SK-N-SH (cell line): ENCODE results near the gene THEM4. TPM values are rescaled to one million over a fixed set of nuclear protein-coding genes. Genes with fewer than 3 reads are reported as not detected.

Source experiments
- CTCF ChIA-PET: fragments of 300-600, 350-600 bp; formaldehyde crosslinking; extraction: SDS; loops from one replicate; lab custom pipeline; 2021; lab: Yijun Ruan, JAX
- POLR2A ChIA-PET: fragments of 350-600 bp; sonication (Branson Sonifier 250); formaldehyde crosslinking; extraction: SDS; loops from one replicate; lab custom pipeline; 2020; ENCODE audit warnings: antibody characterized with exemption, inconsistent platforms; lab: Yijun Ruan, JAX
- DNase-seq: peaks from one replicate; pipeline ENCODE4 v3.0.0; 2012
- H2AFZ ChIP-seq: fragments of 200-600 bp; sonication (generic); 2 replicates; pipeline ENCODE4 v1.8.1; 2016; ENCODE audit warnings: antibody characterized with exemption, mild to moderate bottlenecking, low read depth
- H3F3A ChIP-seq: fragments of 200-600 bp; sonication (generic); replicated peaks from 2 replicates; pipeline ENCODE3; 2016; ENCODE audit warnings: antibody characterized with exemption, mild to moderate bottlenecking; ENCODE audit not compliant: insufficient read depth
- H3K27ac ChIP-seq, 2 experiments: fragments of 200-500 bp in 1 of 2; fragments of 200-600 bp in 1 of 2; sonication (Bioruptor generic) in 1 of 2; sonication (generic), shearing (Covaris generic) in 1 of 2; 2 replicates each; pipeline versions ENCODE4 v1.5.1 to v1.6.1; 2014 to 2016; ENCODE audit warnings: low read depth in 2 of 2, inconsistent platforms in 1 of 2, low read length in 1 of 2, mild to moderate bottlenecking in 1 of 2, mixed read lengths in 1 of 2
- H3K27me3 ChIP-seq: fragments of 200-600 bp; sonication (generic), shearing (Covaris generic); 2 replicates; pipeline ENCODE4 v1.6.1; 2016; ENCODE audit warnings: mixed run types; ENCODE audit not compliant: insufficient read depth
- H3K36me3 ChIP-seq, 2 experiments: fragments of 200-500 bp in 1 of 2; fragments of 200-600 bp in 1 of 2; sonication (Bioruptor generic) in 1 of 2; sonication (generic) in 1 of 2; replicated peaks in 1 of 2; 2 replicates each; pipeline versions ENCODE3 to v1.5.1; 2014 to 2016; ENCODE audit warnings: low read length in 1 of 2, mild to moderate bottlenecking in 1 of 2; ENCODE audit not compliant: insufficient read depth in 2 of 2, control insufficient read depth in 1 of 2
- H3K4me1 ChIP-seq, 2 experiments: fragments of 200-500 bp in 1 of 2; fragments of 200-600 bp in 1 of 2; sonication (Bioruptor generic) in 1 of 2; sonication (generic), shearing (Covaris generic) in 1 of 2; 2 replicates each; pipeline versions ENCODE4 v1.5.1 to v1.6.1; 2014 to 2016; ENCODE audit warnings: low read depth in 1 of 2, low read length in 1 of 2, mixed run types in 1 of 2; ENCODE audit not compliant: insufficient read depth in 2 of 2, control insufficient read depth in 1 of 2
- H3K4me2 ChIP-seq: fragments of 200-600 bp; sonication (generic), shearing (Covaris generic); 2 replicates; pipeline ENCODE4 v1.6.1; 2017; ENCODE audit warnings: mixed run types
- H3K4me3 ChIP-seq, 2 experiments: fragments of 200-500 bp in 1 of 2; fragments of 200-600 bp in 1 of 2; sonication (Bioruptor generic) in 1 of 2; sonication (generic), shearing (Covaris generic) in 1 of 2; 2 replicates each; pipeline versions ENCODE4 v1.5.1 to v1.8.1; 2014 to 2016; ENCODE audit warnings: low read depth in 2 of 2, inconsistent platforms in 1 of 2, low read length in 1 of 2, mild to moderate bottlenecking in 1 of 2, mixed read lengths in 1 of 2, moderate library complexity in 1 of 2
- H3K79me2 ChIP-seq: fragments of 200-600 bp; sonication (generic); 2 replicates; pipeline ENCODE4 v1.8.1; 2017; ENCODE audit warnings: mild to moderate bottlenecking; ENCODE audit not compliant: insufficient read depth
- H3K9ac ChIP-seq: fragments of 200-600 bp; sonication (generic); 2 replicates; pipeline ENCODE4 v1.6.1; 2017; ENCODE audit warnings: mixed run types
- H3K9me2 ChIP-seq: fragments of 200-600 bp; sonication (generic); 2 replicates; pipeline ENCODE4 v1.6.1; 2017; ENCODE audit warnings: mixed run types
- H3K9me3 ChIP-seq: fragments of 200-600 bp; sonication (generic); 2 replicates; pipeline ENCODE4 v1.6.1; 2017; ENCODE audit warnings: mixed run types, mild to moderate bottlenecking, moderate library complexity
- H4K20me1 ChIP-seq: fragments of 200-600 bp; sonication (generic); 2 replicates; pipeline ENCODE4 v1.6.1; 2017; ENCODE audit warnings: mild to moderate bottlenecking, mixed run types; ENCODE audit not compliant: insufficient read depth
- CHD2 ChIP-seq: fragments of 150-350 bp; IDR thresholded peaks from 2 replicates; pipeline ENCODE4 v1.6.1; 2018; ENCODE audit warnings: low read length; ENCODE audit not compliant: partially characterized antibody
- CTCF ChIP-seq: fragments of 200-600 bp; sonication (generic); IDR thresholded peaks from 2 replicates; pipeline ENCODE4 v1.6.1; 2017; ENCODE audit warnings: antibody characterized with exemption, mild to moderate bottlenecking, moderate library complexity
- EZH2phosphoT487 ChIP-seq: fragments of 200-600 bp; sonication (generic); IDR thresholded peaks from 2 replicates; pipeline ENCODE4 v1.6.1; 2017; ENCODE audit warnings: low read depth, mixed run types, mild to moderate bottlenecking, antibody characterized with exemption, moderate library complexity, borderline replicate concordance
- FOSL2 ChIP-seq: IDR thresholded peaks from 2 replicates; pipeline ENCODE4 v1.4.0; 2012; ENCODE audit warnings: low read depth, mild to moderate bottlenecking, moderate library complexity, borderline replicate concordance
- GATA2 ChIP-seq: sonication (generic); formaldehyde crosslinking; IDR thresholded peaks from 2 replicates; pipeline ENCODE4 v1.5.0; 2020; ENCODE audit warnings: mild to moderate bottlenecking, missing genetic modification reagents
- JUND ChIP-seq: IDR thresholded peaks from 2 replicates; pipeline ENCODE4 v1.4.0; 2012
- MEF2A ChIP-seq: IDR thresholded peaks from 2 replicates; pipeline ENCODE4 v1.4.0; 2012; ENCODE audit warnings: low read depth, borderline replicate concordance
- MXI1 ChIP-seq: IDR thresholded peaks from 2 replicates; pipeline ENCODE4 v1.6.1; 2012; ENCODE audit warnings: mild to moderate bottlenecking, low read depth, low read length, improper control_type of control experiment
- NFIC ChIP-seq: IDR thresholded peaks from 2 replicates; pipeline ENCODE4 v1.4.0; 2012; ENCODE audit warnings: borderline replicate concordance
- PBX3 ChIP-seq: IDR thresholded peaks from 2 replicates; pipeline ENCODE4; 2012
- POLR2AphosphoS5 ChIP-seq: IDR thresholded peaks from 2 replicates; pipeline ENCODE4 v1.6.1; 2012; ENCODE audit warnings: low read depth, low read length
- RAD21 ChIP-seq: IDR thresholded peaks from 2 replicates; pipeline ENCODE4 v1.6.1; 2012; ENCODE audit warnings: mild to moderate bottlenecking, low read length
- RCOR1 ChIP-seq: fragments of 150-350 bp; IDR thresholded peaks from 2 replicates; pipeline ENCODE4 v1.6.1; 2017; ENCODE audit warnings: antibody characterized with exemption, low read length
- RXRA ChIP-seq: IDR thresholded peaks from 2 replicates; pipeline ENCODE4 v1.4.0; 2012; ENCODE audit warnings: low read depth, mild to moderate bottlenecking, borderline replicate concordance
- SMC3 ChIP-seq: IDR thresholded peaks from 2 replicates; pipeline ENCODE4 v1.6.1; 2012; ENCODE audit warnings: low read depth, low read length, improper control_type of control experiment
- TAF1 ChIP-seq: IDR thresholded peaks from 2 replicates; pipeline ENCODE4 v1.6.1; 2012; ENCODE audit warnings: low read depth, mild to moderate bottlenecking, low read length, moderate library complexity, borderline replicate concordance
- TEAD4 ChIP-seq: IDR thresholded peaks from 2 replicates; pipeline ENCODE4 v1.4.0; 2012; ENCODE audit warnings: mild to moderate bottlenecking, borderline replicate concordance; ENCODE audit not compliant: insufficient read depth
- USF2 ChIP-seq: fragments of 150-350 bp; IDR thresholded peaks from 2 replicates; pipeline ENCODE4 v1.6.1; 2017; ENCODE audit warnings: antibody characterized with exemption, low read length, low read depth, borderline replicate concordance
- WGBS: methylation state at CpG from one replicate; pipeline ENCODE4 v1.1.6; 2017; ENCODE audit warnings: low lambda C conversion rate; 5-methylcytosine and 5-hydroxymethylcytosine counted together
- polyA plus RNA-seq, 3 experiments: library from polyadenylated mRNA; depleted of rRNA; stranded (reverse); fragments of >200 nt; gene quantifications; 2 replicates each; pipeline ENCODE4 v1.2.3, GENCODE V29; 2012
- TF ChIP-seq, protein P1 (sequence below): IDR thresholded peaks from 2 replicates; pipeline ENCODE4 v1.6.1; 2012; ENCODE audit warnings: mild to moderate bottlenecking, low read depth, low read length, moderate library complexity

The THEM4 gene
- polyA plus RNA-seq, 1 of the 3 experiments (the other 2 are of a cell fraction): 10.1 TPM

- TF ChIP-seq CTCF: no peak
- TF ChIP-seq GATA2 (CRISPR knock-in tag): no peak
- TF ChIP-seq RCOR1: no peak
- TF ChIP-seq TEAD4: no peak
- TF ChIP-seq MXI1: no peak
- no peak for TF ChIP-seq USF2
- peak; percentile 53 for TF ChIP-seq PBX3
- TF ChIP-seq RAD21: no peak
- peak; percentile 58; the same call in 1 of the 2 replicates for TF ChIP-seq NFIC
Measured at GRCh38 chr1:151945725-151946722, 36.7 kb upstream of the THEM4 start (continued).

DNA sequence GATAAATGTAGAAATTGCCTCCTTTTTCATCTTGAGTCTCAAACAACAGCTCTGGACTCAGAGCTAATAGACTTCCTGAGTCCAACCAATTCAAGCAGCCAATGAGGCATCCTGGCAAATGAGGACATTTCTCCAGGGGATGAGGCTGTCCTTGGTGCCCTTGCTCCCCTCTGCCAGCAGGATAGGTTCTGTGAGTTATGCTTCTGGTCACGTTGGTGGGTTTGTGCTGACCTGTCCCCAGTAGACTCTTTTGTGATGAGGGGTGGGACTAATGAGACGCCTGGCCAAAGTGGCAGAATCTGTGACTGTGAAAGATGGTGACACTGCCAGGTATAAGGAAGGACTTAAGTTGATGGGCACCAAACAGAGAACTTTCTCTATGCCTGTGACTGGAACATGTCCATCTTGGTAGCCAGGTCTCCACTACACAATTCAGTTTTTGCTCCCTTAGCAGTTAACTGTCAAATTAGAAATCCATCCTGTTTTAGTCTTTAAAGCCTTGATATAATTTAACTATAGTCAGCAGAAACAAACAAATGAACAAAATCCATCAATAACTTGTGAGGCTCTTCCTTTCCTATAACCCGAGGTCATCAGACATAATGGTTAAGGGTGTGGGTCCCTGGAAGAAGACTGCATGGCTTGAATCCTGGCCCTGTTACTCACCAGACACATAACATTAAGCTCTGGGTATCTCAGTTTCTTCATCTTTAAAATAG lies 35.7 kb upstream of the THEM4 start:
- WGBS: 33% methylated on average over 3 of the region's 3 CpGs
- no peaks in the 10 kb centered on the region for H4K20me1 ChIP-seq
- H3K9ac ChIP-seq: no peak overlapping the region; the same call in 1 of the 2 replicates
- H2AFZ ChIP-seq: no peak overlapping the region
- POLR2A ChIA-PET: no interaction called here
- no peaks in the 10 kb centered on the region for H3K9me2 ChIP-seq
- no peaks in the 10 kb centered on the region for H3F3A ChIP-seq
- no peak overlapping the region for H3K4me2 ChIP-seq
- H3K4me3 ChIP-seq: no peak overlapping the region
- peaks cover 2 to 6% of the 10 kb centered on the region in 2 experiments; a peak in 2 of 4 replicates for H3K4me1 ChIP-seq
- no peak for DNase-seq
- no peaks in the 10 kb centered on the region for H3K36me3 ChIP-seq
- CTCF ChIA-PET: interaction anchor here (1.7 to 3.2 kb wide), 2 partner anchors 10 to 56 kb away, joined by 4 to 23 read pairs; no protein-coding TSS in a partner anchor
- peak overlapping the region in 1 of 2 experiments; percentile 63; a peak in 1 of 4 replicates for H3K27ac ChIP-seq
- no peaks in the 10 kb centered on the region for H3K79me2 ChIP-seq
- no peaks in the 10 kb centered on the region for H3K9me3 ChIP-seq
- no peaks in the 10 kb centered on the region; the same call in 1 of the 2 replicates for H3K27me3 ChIP-seq
- TF ChIP-seq CHD2 (no peak), POLR2AphosphoS5 (no peak), RXRA (no peak), MEF2A (no peak), EZH2phosphoT487 (no peak), TAF1 (no peak), SMC3 (no peak), FOSL2 (no peak), JUND (no peak), PBX3 (no peak)
- TF ChIP-seq, protein P1, sequence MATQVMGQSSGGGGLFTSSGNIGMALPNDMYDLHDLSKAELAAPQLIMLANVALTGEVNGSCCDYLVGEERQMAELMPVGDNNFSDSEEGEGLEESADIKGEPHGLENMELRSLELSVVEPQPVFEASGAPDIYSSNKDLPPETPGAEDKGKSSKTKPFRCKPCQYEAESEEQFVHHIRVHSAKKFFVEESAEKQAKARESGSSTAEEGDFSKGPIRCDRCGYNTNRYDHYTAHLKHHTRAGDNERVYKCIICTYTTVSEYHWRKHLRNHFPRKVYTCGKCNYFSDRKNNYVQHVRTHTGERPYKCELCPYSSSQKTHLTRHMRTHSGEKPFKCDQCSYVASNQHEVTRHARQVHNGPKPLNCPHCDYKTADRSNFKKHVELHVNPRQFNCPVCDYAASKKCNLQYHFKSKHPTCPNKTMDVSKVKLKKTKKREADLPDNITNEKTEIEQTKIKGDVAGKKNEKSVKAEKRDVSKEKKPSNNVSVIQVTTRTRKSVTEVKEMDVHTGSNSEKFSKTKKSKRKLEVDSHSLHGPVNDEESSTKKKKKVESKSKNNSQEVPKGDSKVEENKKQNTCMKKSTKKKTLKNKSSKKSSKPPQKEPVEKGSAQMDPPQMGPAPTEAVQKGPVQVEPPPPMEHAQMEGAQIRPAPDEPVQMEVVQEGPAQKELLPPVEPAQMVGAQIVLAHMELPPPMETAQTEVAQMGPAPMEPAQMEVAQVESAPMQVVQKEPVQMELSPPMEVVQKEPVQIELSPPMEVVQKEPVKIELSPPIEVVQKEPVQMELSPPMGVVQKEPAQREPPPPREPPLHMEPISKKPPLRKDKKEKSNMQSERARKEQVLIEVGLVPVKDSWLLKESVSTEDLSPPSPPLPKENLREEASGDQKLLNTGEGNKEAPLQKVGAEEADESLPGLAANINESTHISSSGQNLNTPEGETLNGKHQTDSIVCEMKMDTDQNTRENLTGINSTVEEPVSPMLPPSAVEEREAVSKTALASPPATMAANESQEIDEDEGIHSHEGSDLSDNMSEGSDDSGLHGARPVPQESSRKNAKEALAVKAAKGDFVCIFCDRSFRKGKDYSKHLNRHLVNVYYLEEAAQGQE: no peak
